ENCODE measurements around the gene PRSS1.
"Not testable (repeated sequence)": the region's sequence is repeated elsewhere in the genome, so short reads cannot be mapped to it uniquely, and the experiment has no call there.

Gene PRSS1

GRCh38 chr7:142773230-142773629 lies 24.0 kb downstream of the PRSS1 start:
- Histone ChIP-seq H3K9me3 (ENCODE audit: insufficient read depth, low read length) (no peaks in the 10 kb centered on the region), H2AFZ (ENCODE audit: low read depth, low read length) (no peak overlapping the region), H3K9ac (ENCODE audit: low read length) (no peak overlapping the region), H3K27ac (ENCODE audit: low read length) (no peak overlapping the region), H3K4me3 (ENCODE audit: low read length) (no peak overlapping the region), H3K36me3 (replicated peaks; ENCODE audit: low read depth, low read length) (no peaks in the 10 kb centered on the region), H3K27me3 (ENCODE audit: low read depth, low read length) (peaks cover 26% of the 10 kb centered on the region), H3K4me2 (ENCODE audit: low read length) (no peak overlapping the region), H4K20me1 (ENCODE audit: insufficient read depth, low read length) (no peaks in the 10 kb centered on the region), H3K79me2 (ENCODE audit: low read length) (no peaks in the 10 kb centered on the region), H3K4me1 (ENCODE audit: low read length) (peaks cover 6% of the 10 kb centered on the region; the same call in 1 of the 2 replicates)
- TF ChIP-seq CTCF (IDR thresholded peaks at IDR 0.05; ENCODE audit: low read depth, low read length) (no peak), EZH2phosphoT487 (IDR thresholded peaks at IDR 0.05; ENCODE audit: low read depth) (no peak)

- no peak overlapping the region for H3K4me3 ChIP-seq (ENCODE audit: low read length)
- H3K4me2 ChIP-seq (ENCODE audit: low read length): no peak overlapping the region
- H3K9ac ChIP-seq (ENCODE audit: low read length): no peak overlapping the region
- H3K36me3 ChIP-seq (replicated peaks; ENCODE audit: low read depth, low read length): no peaks in the 10 kb centered on the region
- TF ChIP-seq EZH2phosphoT487 (IDR thresholded peaks at IDR 0.05; ENCODE audit: low read depth): no peak
- no peak for TF ChIP-seq CTCF (IDR thresholded peaks at IDR 0.05; ENCODE audit: low read depth, low read length)
- peaks cover 26% of the 10 kb centered on the region for H3K27me3 ChIP-seq (ENCODE audit: low read depth, low read length)
- H2AFZ ChIP-seq (ENCODE audit: low read depth, low read length): no peak overlapping the region
- H3K4me1 ChIP-seq (ENCODE audit: low read length): peaks cover 6% of the 10 kb centered on the region; the same call in 1 of the 2 replicates
- no peaks in the 10 kb centered on the region for H3K79me2 ChIP-seq (ENCODE audit: low read length)
- H3K27ac ChIP-seq (ENCODE audit: low read length): no peak overlapping the region
- H3K9me3 ChIP-seq (ENCODE audit: insufficient read depth, low read length): no peaks in the 10 kb centered on the region
- no peaks in the 10 kb centered on the region for H4K20me1 ChIP-seq (ENCODE audit: insufficient read depth, low read length)
Measured at GRCh38 chr7:142773937-142774744, 24.9 kb downstream of the PRSS1 start.

GRCh38 chr7:142774826-142775225 lies 25.6 kb downstream of the PRSS1 start:
- H3K36me3 ChIP-seq (replicated peaks; ENCODE audit: low read depth, low read length): no peaks in the 10 kb centered on the region
- H3K4me3 ChIP-seq (ENCODE audit: low read length): no peak overlapping the region
- no peak overlapping the region for H3K27ac ChIP-seq (ENCODE audit: low read length)
- H3K27me3 ChIP-seq (ENCODE audit: low read depth, low read length): peaks cover 26% of the 10 kb centered on the region
- TF ChIP-seq CTCF (IDR thresholded peaks at IDR 0.05; ENCODE audit: low read depth, low read length): no peak
- no peak for TF ChIP-seq EZH2phosphoT487 (IDR thresholded peaks at IDR 0.05; ENCODE audit: low read depth)
- no peaks in the 10 kb centered on the region for H4K20me1 ChIP-seq (ENCODE audit: insufficient read depth, low read length)
- no peak overlapping the region for H3K9ac ChIP-seq (ENCODE audit: low read length)
- no peaks in the 10 kb centered on the region for H3K9me3 ChIP-seq (ENCODE audit: insufficient read depth, low read length)
- H2AFZ ChIP-seq (ENCODE audit: low read depth, low read length): no peak overlapping the region
- H3K4me1 ChIP-seq (ENCODE audit: low read length): peaks cover 6% of the 10 kb centered on the region; the same call in 1 of the 2 replicates
- no peaks in the 10 kb centered on the region for H3K79me2 ChIP-seq (ENCODE audit: low read length)
- no peak overlapping the region for H3K4me2 ChIP-seq (ENCODE audit: low read length)

- not testable (repeated sequence) for H3K4me1 ChIP-seq (ENCODE audit: low read length); H4K20me1 ChIP-seq (ENCODE audit: insufficient read depth, low read length); H3K9ac ChIP-seq (ENCODE audit: low read length); H3K27ac ChIP-seq (ENCODE audit: low read length); H3K4me3 ChIP-seq (ENCODE audit: low read length); H3K36me3 ChIP-seq (replicated peaks; ENCODE audit: low read depth, low read length); H3K9me3 ChIP-seq (ENCODE audit: insufficient read depth, low read length); H3K79me2 ChIP-seq (ENCODE audit: low read length); H3K4me2 ChIP-seq (ENCODE audit: low read length); H2AFZ ChIP-seq (ENCODE audit: low read depth, low read length)
- peaks cover 19% of the 10 kb centered on the region for H3K27me3 ChIP-seq (ENCODE audit: low read depth, low read length)
Measured at GRCh38 chr7:142775351-142776115, 26.3 kb downstream of the PRSS1 start.
